EH (cell line): ENCODE data around the gene COL20A1.
"Not testable (repeated sequence)": the region's sequence is repeated elsewhere in the genome, so short reads cannot be mapped to it uniquely, and the experiment has no call there.

ENCODE experiments used
- DNase-seq: peaks from one replicate; pipeline ENCODE4 v3.0.0-alpha.2; 2015; ENCODE audit warnings: low read depth

Gene COL20A1

GRCh38 chr20:63333241-63333836, 40.4 kb downstream of the COL20A1 start:
- DNase-seq: no peak

GRCh38 chr20:63334356-63334755, 41.4 kb downstream of the COL20A1 start:
- no peak for DNase-seq

DNA sequence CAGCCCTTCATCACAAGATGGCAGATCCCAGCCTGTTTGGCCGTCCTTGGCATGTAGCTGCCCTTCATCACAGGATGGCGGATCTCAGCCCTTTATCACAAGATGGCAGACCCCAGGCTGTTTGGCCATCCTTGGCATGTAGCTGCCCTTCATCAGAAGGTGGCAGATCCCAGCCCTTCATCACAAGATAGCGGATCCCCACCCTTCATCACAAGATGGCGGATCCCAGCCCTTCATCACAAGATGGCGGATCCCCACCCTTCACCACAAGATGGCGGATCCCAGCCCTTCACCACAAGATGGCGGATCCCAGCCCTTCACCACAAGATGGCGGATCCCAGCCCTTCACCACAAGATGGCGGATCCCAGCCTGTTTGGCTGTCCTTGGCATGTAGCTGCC, 42.1 kb downstream of the COL20A1 start:
- not testable (repeated sequence) for DNase-seq

GRCh38 chr20:63335711-63336110, 42.7 kb downstream of the COL20A1 start:
- DNase-seq: no peak

DNA sequence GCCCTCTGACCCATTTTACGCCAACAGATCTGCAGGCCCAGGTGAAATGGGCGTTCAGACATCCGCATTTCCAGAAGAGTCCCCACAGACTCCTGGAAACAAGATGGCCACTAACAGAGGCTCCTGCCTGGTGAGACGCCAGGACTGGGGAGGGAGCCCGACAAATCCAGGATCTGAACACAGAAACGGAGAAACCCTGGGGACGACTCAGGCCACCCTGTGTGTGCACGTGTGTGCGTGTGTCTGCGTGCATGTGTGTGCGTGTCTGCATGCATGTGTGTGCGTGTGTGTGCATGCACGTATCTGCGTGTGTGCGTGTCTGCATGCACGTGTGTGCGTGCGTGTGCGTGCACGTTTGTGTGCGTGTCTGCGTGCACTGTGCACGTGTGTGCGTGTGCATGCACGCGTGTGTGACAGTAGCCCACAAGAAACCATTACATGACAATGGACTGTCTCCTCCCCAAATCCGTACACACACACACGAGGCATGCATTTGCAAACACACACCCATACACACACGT, 43.3 kb downstream of the COL20A1 start:
- no peak for DNase-seq

GRCh38 chr20:63337786-63338420, 44.9 kb downstream of the COL20A1 start:
- no peak for DNase-seq

GRCh38 chr20:63339154-63340094, 46.4 kb downstream of the COL20A1 start:
- DNase-seq: not testable (repeated sequence)

- not testable (repeated sequence) for DNase-seq
These were observed 47.2 kb downstream of the COL20A1 start for GRCh38 chr20:63340158-63340688.

DNA sequence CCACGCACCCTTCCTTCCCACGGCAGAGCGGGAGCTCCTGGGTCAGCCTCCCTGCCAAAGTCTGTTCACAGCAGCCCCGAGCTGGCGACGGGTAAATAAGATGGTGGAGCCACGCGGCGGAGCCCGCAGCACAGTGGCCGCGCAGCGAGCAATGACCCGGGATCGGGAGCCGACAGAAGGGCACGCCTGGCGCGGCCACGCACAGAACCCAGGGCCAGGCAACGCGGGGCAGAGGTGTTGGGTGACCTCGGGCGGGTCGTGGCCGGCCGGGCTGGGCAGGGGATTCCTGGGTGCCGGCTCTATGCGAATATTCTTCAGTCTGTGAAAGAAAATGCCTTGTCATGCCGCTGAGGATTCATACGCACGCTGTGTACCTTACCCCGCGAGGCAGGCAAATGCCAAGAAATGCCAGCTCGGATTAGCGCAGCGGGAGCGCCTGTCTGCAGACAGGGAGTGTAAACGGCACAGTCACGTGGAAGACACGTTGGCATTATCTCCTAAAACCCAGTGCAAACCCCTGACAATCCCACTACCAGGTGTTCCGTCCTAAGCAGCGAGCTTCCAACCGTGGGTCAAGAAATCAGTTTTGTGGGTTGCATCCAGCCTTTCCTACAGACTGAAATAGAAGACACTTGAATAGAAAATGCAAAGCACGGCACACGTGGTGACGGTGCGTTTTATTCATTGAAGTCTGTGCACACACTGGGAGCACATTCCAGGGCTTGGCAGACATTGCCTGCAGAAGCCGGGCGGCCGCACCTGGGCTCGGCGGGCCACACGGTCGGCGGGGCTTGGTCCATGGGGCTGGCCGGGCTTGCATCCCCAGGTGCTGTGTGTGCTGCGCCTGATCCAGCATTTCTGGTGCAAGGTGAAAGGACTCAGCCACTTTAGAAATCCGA, 49.8 kb downstream of the COL20A1 start:
- no peak for DNase-seq

DNA sequence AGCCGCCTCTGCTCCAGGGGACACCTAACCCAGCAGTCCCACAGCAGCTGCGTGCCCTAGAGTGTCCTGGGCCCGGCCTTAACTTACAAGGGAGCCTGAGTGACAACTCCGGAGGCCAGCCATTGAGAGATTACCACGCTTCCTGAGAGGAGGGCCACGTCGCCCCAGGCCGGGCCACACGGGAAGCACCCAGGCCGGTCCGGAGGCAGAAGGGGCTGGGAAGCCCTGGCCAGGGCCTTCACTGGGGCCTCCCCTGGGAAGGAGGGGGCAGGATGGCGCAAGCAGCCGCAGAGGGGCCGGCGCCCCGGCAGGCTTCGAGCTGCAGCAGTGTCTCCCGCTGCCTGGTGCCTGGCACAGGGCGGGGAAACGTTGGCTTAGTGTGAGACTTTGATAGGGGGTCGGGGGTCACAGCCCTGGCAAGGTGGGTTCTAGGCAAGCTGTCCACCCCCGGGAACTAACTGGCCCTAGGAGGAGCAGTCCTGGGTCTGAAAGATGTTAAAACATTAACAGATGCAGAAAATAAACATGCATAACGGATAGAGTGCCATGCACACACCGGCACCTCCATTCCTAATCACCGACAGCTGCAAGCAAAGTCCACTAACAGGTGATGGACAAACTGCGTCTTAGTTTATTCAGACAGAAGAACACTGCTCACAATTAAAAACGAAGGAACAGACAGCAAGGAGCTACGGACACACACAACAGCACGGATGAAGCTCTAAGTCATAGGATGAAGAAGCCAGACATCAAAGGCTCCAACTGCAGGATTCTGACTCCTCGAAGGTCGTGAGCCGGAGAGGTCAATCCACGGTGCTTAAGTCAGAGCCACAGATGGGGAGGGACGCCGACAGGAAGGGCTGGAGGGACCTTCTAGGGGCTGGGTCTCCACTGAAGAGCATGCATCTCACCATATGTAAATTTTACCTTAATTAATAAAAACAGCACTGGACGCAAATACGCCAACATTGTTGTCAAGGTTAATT, 50.8 kb downstream of the COL20A1 start:
- no peak for DNase-seq

DNA sequence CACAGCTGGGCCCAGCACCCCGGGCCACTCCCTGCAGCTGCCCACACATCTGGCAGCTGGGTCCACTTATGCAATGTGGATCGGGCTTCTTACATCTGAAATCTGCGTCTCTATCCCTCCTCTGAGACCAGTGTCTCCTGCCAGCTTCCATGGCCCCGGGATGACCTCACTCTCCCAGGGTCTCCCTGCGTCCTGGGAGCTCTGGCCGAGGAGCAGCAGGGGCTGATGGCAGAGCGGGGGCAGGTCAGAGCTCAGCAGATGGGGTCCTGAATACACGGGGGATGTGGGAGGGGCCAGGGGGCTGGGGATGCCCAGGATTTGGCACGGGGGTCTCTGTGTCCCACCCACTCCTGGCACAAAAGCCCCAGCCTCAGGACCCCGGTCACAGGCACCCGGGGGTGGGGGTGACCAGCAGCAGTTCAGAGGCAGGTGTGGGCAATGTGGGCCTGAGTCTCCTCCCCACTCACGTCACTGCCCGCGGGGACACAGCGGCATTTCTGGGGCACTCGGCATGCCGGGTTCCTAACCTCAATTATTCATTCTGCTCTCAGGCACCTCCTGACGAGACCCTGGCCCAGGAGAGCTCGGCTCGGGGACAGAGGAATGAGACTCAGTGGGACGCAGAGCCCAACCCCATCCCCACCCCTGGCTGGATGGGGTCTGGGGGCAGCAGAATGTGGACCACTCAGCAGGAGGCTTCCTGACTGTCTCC, 51.8 kb downstream of the COL20A1 start:
- no peak for DNase-seq

DNA sequence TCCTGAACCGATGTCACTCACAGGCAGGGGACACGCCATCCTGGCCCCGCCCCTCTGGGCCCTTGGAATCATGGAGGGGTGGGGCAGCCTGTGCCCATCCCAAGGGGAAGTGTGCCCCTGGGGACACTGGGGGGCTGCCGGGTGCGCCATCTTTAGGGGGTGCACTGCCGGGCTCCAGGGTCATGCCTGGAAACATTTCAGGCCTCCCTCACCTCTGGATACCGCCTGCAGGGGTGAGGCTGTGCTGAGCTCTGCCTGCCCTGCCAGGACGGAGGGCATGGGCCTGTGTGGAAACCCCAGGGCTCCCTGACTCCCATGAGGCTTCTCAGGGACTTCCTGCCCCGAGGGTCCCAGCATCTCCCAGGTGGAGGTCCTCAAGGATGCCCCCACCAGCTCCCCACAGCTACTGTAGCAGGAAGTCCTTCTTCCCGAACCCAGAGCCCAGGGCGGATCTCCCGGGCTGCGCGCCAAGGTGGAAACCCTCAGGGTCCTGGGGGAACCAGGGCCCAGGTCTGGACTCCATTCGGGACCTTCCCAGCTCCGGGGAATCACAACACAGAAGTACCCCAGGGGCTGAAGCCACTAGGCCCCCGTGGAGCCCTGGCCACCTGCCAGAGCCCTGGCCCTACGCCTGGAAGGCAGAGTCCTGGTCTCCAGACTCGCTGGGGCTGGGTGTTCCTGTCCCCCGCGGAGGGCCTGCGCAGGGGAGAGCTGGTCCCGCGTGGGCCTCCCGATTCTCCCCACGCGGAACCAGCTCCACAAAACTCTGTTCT, 52.5 kb downstream of the COL20A1 start:
- no peak for DNase-seq

GRCh38 chr20:63346131-63347080, 53.4 kb downstream of the COL20A1 start:
- no peak for DNase-seq

- no peak for DNase-seq
These were observed 54.2 kb downstream of the COL20A1 start for GRCh38 chr20:63347081-63347741.

DNA sequence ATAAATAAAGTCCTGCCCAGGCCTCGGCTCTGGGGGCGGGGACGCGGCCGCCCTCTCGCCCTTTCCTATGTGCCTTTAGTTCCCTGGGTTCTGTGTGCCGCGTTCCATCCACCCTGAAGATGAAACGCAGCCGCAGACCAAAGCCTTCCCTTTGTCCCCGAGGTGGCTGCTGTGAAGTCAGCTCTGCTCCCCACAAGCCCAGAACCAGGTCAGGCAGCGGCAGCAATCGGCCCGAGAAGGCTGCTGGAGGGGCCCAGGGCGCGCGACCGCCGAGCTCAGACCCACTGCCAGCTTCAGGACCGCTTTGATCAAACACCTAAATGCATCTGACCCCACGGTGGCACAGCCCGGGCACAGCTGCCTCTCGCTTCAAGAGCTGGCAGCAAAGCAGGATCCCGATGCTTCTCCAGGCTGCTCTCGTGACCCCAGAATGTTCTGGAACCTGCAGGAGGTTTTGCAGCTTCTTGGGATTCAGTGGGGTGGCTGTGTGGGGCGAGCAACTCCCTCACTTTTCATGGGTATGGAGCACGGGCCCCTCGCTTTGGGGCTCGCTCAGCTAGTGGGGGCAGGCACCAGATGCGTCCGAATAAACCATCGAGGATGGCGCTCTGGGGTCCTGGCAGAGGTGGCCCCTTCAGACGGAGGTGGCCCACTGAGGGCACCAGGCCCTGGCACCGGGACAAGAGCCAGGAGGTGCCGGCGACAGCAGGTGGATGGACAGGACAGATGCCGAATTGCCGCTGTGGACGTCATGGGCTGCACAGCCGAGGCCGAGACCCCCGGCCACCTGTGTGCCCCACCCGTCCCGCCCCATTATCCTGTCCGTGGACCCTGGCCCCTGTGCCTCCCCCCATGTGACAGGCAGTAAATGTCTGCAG, 55.2 kb downstream of the COL20A1 start:
- DNase-seq: no peak
